Neutrophil (primary cell): ENCODE measurements around the gene TOR1AIP2.
A peak's percentile ranks its signal among the peaks of the same experiment; 100 is the strongest.

Experiments
- H3K27ac ChIP-seq: fragments of 200-600 bp; sonication (generic); 2 replicates; pipeline ENCODE4 v1.5.1; 2016; ENCODE audit warnings: mild to moderate bottlenecking, moderate library complexity
- H3K27me3 ChIP-seq: fragments of 200-600 bp; sonication (generic); 2 replicates; pipeline ENCODE4 v1.6.0; 2016; ENCODE audit warnings: mild to moderate bottlenecking
- H3K36me3 ChIP-seq: fragments of 200-600 bp; sonication (generic); 2 replicates; pipeline ENCODE4 v1.5.1; 2017
- H3K4me1 ChIP-seq, 2 experiments: fragments of 200-600 bp in 1 of 2; sonication (generic) in 1 of 2; 1 replicate in 1 of 2; 2 replicates in 1 of 2; pipeline versions ENCODE4 v1.5.1 to v1.6.1; 2013 to 2016; ENCODE audit warnings: low read depth in 1 of 2, low read length in 1 of 2, mild to moderate bottlenecking in 1 of 2, moderate library complexity in 1 of 2; ENCODE audit not compliant: control insufficient read depth in 1 of 2, insufficient read depth in 1 of 2
- H3K4me3 ChIP-seq, 2 experiments: fragments of 200-600 bp in 1 of 2; sonication (generic) in 1 of 2; 1 replicate in 1 of 2; 2 replicates in 1 of 2; pipeline ENCODE4 v1.5.1; 2013 to 2016; ENCODE audit warnings: low read depth in 1 of 2, low read length in 1 of 2, mild to moderate bottlenecking in 1 of 2, moderate library complexity in 1 of 2
- H3K9me3 ChIP-seq: fragments of 200-600 bp; sonication (generic); 2 replicates; pipeline ENCODE4 v1.5.1; 2016
- CTCF ChIP-seq: fragments of 200-600 bp; sonication (generic); IDR thresholded peaks from 2 replicates; pipeline ENCODE4 v1.5.1; 2016; ENCODE audit warnings: antibody characterized with exemption

Gene TOR1AIP2

GRCh38 chr1:179923029-179923428, 45.4 kb upstream of the TOR1AIP2 start:
- no peaks in the 10 kb centered on the region for H3K27me3 ChIP-seq
- peaks cover 33% of the 10 kb centered on the region for H3K36me3 ChIP-seq
- TF ChIP-seq CTCF: no peak
- H3K4me3 ChIP-seq: no peak overlapping the region
- no peaks in the 10 kb centered on the region for H3K4me1 ChIP-seq
- H3K9me3 ChIP-seq: no peaks in the 10 kb centered on the region
- peak overlapping the region; percentile 29 for H3K27ac ChIP-seq

- TF ChIP-seq CTCF: no peak
- H3K4me1 ChIP-seq: no peaks in the 10 kb centered on the region
- peaks cover 42% of the 10 kb centered on the region for H3K36me3 ChIP-seq
- no peaks in the 10 kb centered on the region for H3K27me3 ChIP-seq
- H3K9me3 ChIP-seq: no peaks in the 10 kb centered on the region
- H3K27ac ChIP-seq: peak overlapping the region; percentile 29
- no peak overlapping the region for H3K4me3 ChIP-seq
Measured at GRCh38 chr1:179921981-179922872, 44.6 kb upstream of the TOR1AIP2 start.

GRCh38 chr1:179921472-179921871, 43.9 kb upstream of the TOR1AIP2 start:
- H3K9me3 ChIP-seq: no peaks in the 10 kb centered on the region
- no peak for TF ChIP-seq CTCF
- H3K4me3 ChIP-seq: no peak overlapping the region
- H3K4me1 ChIP-seq: no peaks in the 10 kb centered on the region
- H3K27me3 ChIP-seq: no peaks in the 10 kb centered on the region
- no peak overlapping the region for H3K27ac ChIP-seq
- peaks cover 48% of the 10 kb centered on the region for H3K36me3 ChIP-seq

GRCh38 chr1:179917601-179918429, 40.2 kb upstream of the TOR1AIP2 start:
- Histone ChIP-seq H3K27me3 (no peaks in the 10 kb centered on the region), H3K36me3 (peaks cover 83% of the 10 kb centered on the region), H3K4me3 (no peak overlapping the region), H3K9me3 (no peaks in the 10 kb centered on the region), H3K4me1 (no peaks in the 10 kb centered on the region), H3K27ac (peak overlapping the region; percentile 3)
- TF ChIP-seq CTCF: no peak

GRCh38 chr1:179911812-179912211, 34.2 kb upstream of the TOR1AIP2 start:
- no peak for TF ChIP-seq CTCF
- Histone ChIP-seq H3K9me3 (no peaks in the 10 kb centered on the region), H3K4me3 (no peak overlapping the region), H3K4me1 (no peaks in the 10 kb centered on the region), H3K27ac (no peak overlapping the region), H3K36me3 (peaks cover 88% of the 10 kb centered on the region), H3K27me3 (no peaks in the 10 kb centered on the region)
